Activated naive CD4-positive, alpha-beta T cell treated with Interleukin-2 at 50 U/mL for 16 hours (primary cell): ENCODE measurements around the gene LCNL1.

Experiments
- DNase-seq: peaks from one replicate; pipeline ENCODE4 v3.0.0-alpha.2; 2020

The LCNL1 gene

DNA sequence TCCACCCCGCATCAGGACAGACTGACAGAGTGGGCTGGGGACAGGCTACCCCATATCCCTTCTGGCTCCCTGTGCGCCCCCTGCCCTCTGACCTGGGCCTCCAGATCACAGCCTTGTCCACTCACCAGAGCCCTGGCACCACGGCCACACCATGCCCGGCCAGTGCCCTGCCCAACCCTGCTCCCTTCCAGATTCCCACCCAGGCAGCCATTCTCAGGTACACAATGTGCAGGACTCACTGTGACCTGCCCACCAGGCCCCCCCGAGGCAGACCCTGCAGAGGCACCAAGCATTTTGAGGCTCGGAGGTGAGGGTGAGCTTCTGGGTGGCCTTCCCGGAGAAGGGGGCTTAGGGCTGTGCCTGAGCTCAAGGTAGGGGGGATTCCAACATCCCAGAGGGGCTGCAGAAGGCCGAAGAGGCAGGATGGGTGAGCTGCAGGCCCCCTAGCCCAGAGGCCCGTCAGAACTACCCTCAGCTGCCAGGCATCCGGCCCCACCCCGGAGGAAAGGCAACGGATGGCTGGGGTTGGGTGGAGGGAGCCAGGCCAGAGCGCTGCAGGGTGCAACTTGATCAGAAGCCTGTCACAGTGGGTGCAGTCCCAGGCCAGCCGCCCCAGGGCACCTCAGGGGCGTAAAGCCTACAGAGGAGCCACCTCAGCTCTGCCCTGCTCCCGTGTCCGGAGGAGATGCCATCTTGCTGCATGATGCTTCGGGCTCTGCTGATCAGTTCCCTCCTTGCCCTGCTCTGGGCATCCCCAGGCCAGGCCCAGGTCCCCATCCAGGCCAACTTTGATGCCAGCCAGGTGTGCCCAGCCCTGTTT is at the start of gene LCNL1:
TSS of gene LCNL1 (plus strand) at position 762 of the 820 bp plus-strand sequence. CDS start 594 bp downstream, outside the sequence.
- no peak for DNase-seq

DNA sequence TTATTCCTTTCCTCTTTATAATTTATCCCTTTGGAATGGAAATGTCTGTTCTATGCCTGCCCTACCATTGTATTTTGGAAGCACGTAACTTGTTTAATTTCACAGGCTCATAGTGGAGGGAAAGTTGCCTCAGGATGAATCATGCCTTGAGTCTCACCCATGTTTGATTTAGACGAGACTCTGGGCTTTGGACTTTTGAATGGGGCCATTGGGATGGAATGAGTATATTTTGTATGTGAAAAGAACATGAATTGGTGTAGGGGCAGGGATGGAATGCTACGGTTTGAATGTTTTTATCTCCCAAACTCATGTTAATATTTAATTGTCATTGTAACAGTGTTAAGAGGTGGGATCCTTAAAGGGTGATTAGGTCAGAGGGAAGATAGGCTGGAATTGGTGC is 48.5 kb upstream of the LCNL1 start:
- no peak for DNase-seq

DNA sequence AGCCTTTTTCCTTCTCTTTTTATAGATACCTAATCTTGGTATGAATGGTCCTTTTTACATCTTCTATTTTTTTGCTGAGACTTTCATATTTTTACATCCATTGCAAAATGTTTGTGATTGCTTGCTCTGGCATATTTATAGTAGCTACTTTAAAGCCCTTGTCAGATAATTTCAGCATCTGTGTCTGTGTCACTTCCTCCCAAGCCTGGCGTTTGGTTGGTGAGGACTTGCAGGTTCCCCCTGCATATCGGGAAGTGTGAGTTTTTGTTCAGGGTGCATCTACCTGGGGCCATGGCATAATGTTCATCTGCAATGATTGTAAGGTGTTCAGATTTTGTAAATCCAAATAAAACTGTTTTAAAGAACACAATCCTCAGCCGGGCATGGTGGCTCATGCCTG is 47.1 kb upstream of the LCNL1 start:
- DNase-seq = no peak

DNA sequence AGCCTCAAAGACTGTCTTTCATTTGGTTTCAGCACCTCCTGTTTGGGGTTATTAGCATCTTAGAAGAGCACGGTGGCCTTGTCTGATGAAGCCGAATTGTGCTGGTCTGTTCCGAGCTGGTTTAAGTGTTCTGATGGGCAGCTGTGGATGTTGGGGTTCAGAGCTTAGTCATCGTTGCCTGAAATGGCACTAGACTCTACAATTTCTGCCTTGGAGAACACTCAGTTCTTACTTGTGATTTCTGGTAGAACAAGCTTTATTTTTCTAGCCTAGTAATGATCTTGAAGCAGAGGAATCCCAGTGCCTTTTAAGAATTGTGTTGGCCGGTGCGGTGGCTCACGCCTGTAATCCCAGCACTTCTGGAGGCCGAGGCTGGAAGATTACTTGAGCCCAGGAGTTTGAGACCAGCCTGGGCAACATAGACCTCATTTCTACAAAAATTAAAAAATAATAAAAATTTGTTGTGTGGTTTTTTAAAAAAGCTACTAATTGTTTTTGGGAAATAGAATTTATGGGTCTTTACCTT is 46.1 kb upstream of the LCNL1 start:
- DNase-seq = no peak

DNA sequence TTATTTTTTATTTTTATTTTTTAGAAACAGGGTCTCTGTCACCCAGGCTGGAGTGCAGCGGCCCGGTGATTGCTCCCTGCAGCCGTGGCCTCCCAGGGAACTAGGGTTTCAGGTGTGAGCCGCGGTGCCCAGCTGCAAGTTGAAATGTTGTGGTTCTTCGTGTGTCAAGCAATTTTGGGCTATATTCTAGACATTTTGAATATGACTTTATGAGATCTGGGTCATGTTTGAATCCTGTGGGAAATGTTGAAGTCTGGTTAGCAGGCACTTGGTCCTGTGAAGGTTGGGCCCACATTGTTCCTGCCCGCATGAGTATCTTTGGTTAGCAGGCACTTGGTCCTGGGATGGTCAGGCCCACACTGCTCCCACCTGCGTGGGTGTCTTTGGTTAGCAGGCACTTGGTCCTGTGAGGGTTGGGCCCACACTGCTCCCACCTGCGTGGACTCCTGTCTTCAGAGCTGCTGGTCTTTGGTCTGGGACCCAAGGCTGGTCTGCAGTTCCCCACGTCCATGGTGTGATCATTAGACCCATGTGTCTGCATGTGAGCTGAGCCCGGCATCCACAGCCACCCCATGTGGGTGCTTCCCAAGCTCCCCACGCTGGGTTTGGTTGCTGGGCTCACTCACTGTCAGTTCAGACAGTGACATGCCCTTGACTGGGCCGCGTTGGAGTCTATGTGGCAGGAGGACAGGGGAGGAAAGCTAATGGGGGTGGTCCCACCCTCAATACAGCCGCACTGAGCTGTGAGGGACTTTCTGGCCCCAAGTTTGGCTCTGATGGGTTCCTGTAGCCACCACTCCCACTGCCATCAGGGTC is 45.4 kb upstream of the LCNL1 start:
- no peak for DNase-seq

DNA sequence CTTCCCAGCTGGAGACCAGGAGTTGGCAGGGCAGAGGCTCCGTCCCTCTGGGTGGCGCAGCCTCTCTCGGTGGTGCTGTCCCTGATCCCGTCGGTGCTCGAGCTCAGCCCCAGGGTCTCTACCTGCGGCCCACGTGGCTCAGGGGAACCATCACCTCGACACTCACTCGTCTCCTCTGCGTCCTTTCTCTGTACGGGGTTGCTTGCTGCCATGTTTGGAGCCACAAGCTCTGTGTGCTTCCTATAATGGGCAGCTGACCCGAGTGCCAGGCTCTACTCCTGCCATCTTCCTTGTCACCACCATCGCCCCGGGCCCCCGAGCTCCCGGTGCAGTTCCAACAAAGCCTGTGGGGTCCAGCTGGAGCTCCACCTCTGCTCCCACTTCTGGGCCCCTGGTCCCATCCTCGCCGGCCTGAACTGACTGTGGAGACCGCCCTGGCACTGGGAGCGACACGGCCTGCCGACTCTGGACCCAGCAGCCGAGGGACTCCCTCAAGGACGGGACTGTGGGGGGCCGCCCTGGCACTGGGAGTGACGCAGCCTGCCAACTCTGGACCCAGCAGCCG is 43.3 kb upstream of the LCNL1 start:
- no peak for DNase-seq

DNA sequence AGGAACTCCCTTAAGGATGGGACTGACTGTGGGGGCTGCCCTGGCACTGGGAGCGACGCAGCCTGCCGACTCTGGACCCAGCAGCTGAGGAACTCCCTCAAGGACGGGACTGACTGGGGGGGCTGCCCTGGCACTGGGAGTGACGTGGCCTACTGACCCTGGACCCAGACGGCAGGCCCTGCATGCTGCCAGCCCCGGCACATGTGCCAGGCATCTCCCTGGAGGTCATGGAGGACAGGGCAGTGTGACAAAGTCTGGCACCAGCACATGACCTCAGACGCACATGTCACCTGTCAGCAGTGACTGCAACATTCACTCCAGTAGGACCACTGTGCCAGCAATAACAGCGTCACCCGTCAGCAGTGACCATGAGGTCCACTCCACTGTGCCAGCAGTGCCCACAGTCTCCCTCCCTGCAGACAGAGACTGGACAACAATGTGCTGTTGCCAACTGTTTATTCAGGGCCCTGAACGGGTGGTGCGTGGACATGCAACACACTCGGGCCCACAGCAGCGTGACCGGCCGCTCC is 42.7 kb upstream of the LCNL1 start:
- no peak for DNase-seq

DNA sequence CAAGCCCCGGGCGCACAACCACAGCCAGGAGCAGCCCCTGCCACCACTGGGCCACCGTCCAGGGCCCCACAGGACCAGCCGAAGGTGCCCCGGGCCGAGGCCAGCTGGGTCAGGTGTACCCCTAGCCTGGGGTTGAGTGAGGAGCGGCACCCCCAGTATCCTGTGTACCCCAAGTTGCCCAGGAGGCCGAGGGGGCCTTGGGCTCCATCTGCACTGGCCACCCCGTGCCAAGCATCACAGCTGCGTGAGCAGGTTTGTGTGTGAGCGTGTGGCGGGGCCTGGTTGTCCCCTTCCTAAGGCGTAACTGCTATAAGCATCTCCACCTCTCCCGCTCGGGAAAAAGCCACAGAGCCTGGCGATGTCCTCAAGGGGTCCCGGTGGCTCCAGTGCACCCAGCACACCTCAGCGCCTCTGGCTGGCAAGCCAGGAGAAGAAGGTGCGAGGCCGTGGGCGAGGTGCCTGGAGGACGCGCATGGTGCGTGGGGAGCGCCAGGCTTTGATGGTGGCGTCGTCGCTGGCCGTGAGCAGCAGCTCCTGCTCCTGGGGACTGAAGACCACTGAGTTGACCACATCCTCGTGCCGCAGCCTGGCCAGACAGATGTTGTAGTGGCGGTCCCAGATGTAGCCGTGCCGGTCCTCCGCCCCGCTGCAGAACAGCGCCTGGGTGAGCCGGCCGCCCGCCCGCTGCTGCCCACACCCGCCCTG is 42.1 kb upstream of the LCNL1 start:
- no peak for DNase-seq

DNA sequence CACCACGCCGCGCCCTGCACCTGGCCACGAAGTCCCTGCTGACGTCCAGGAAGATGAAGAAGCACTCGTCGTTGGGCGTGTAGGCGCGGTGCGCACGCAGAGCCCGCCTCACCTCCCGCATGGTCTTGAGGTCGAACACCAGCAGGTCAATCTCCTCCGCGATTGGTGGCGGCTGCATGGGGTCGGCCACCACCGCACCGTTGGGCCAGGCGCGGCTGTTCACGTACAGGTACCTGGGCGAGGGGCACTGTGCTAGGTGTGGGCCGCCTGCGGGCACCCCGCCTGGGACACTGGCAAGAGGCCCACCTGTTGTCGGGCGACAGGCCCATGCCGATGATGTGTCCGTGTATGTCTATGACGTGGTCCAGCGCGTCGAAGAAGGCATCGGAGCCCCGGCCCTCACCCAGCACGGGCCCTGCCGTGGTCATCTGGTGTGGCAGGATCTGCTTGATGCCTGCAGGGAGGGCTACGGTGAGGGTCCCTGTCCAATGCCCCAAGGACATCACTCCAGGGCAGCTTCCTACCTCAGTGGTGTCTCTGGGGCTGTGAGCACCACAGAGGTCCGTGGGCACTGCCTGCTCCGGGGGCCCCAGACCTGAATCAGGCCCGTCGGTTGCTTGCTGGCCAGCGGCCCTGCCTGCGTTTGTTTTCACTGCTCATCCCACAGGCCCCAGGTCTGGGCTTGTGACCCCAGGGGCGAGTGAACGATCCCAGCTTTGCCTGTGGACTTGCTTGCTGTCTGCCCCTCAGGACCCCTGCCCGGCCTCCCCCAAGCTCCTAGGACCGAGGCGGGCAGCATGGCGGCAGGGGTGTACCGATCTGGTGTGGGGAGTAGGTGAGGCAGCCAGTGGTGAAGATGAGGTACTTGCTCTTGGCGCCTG is 41.3 kb upstream of the LCNL1 start:
- DNase-seq = no peak

DNA sequence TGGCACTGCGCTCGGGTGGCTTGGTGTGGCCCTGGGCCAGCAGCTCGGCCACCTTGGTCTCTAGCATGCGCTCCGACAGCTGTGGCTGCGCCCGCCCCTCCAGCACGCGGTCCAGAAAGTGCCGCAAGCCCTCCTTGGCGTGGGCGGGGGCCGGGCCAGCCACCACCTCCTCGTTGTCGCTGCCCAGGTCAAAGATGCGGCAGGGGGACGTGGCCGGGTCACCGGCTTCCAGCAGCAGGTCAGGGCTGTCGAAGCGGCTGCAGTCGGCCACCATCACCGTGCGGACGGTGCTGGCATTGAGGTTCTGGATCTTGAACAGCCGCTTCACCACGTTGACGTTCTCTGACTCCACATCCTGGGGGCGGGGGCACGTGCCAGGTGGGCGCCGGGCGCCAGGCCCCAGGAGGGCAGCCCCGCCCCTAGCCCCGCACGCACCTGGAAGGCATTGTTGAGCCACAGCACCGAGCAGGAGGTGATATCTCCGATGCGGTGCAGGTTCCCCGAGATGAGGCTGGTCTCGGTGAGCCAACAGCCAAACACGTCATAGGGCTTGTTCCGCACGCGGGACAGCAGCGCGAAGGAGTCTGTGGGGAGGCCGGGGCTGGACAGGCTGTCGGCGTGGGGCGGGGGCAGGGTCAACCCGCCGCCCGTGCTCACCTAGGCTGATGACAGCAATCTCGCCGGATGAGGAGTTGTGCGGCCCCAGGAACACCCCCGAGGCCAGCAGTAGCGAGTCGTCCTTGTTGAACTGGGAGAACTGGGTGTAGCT is 40.5 kb upstream of the LCNL1 start:
- no peak for DNase-seq

DNA sequence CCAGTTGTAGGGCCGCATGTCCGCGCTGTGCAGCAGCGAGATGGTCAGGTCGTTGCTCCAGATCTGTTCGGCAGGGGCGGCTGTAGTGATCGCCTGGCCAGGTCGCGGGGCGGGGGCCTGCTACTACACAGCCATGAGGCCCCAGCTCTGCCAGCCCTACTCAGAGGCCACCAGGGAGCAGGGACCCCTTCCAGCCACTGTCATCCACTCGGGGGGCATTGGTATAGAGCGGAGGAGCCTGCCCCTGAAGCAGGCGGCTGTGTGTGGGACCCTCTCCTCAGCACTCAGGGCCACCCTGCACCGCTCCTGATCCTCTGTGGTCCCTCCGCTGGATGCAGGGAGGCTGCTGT is 39.9 kb upstream of the LCNL1 start:
- DNase-seq = no peak

DNA sequence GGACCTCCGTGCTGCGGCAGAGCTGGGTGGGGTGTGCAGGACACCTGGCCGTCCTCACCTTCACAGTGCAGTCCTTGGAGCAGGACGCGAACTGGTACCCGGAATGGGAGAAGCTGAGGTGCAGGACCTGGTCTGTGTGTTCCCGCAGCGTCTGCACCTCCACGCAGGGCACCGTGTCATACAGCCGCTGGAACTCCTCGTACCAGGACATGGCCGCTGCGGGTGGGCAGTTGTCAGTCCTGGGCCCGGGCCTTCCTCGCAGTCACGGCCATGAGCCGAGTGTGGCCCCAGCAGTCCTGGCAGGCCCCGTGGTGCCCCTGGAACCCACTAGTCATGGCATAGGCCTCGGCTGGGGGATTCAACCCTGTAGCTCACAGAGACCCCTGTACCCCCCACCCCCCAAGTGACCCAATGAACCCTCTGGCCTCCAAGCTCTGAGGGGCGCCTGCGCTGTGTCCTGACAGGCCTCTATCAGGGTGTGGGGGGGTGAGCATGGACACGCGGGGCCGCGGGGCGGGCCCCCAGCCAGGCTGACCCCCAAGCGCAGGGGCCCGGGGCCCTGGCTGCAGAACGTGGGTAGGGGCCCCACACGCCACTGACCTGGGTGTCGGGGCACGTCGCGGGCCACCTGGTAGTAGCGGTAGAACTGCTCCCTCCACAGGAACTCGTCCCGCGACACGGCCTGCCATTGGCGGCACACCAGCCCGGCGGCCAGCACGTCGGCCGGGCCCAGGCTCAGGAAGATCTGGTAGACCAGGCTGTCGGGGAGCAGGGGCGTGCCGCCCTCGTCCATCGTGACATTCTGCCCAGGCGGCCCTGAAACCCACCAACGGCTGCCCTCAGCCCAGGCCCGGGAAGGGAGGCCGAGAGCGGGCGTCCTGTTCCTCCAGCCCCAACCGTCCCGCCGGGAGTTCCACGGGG is 39.2 kb upstream of the LCNL1 start:
- DNase-seq = peak; percentile 40

DNA sequence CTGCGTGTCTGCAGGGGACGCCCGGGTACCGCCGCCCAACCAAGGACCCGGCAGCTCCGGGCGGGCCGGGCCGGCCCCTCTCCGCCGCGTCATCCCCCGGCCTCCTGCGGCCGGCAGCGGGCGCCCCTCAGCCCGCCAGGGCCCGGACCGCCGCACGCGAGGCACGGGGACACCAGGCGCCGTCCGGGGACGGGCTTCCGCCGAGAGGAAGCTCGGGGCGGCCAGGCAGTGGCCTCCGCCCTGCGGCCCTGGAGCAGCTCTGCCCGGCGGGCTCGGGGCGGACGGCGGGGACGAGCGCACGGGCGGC is 38.6 kb upstream of the LCNL1 start:
- DNase-seq = no peak

DNA sequence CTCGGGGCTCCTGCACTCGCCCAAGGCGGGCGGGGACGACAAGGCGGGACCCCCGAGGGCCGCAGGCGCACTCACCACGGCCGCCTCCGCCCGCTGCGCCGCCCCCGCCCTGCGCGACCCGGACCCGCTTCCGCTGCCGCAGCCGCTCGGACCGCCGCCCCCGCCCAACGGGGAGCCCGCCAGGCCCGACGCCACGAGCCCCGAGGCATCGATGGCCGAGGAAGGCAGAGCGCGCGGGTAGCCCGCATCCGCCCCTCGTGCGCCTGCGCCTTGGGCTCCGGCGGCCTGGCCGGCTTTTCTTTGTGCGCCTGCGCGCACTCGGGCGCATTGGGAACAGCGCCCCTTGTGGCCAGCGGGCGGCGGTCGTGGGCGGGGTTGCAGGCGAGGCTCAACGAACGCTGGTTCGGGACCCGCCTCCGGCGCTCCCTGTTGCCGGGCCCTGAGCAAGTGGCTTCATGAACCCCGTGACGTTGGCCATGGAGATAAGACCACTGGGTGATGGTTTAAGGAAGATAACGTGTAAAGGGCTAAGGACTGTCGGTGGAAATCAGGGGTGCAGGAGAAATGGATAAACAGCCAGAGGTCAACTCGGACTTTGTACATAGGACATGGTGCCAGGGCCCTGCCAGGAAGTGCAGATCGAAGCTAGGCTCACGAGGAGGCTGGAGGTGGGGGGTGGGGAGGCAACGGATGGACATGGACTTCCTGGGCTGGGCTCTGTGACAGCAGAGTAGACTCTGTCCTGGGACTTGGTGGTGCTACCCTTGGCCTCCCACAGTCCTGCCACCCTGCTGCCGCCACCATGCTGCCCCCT is 38.1 kb upstream of the LCNL1 start, which contains the start of the genes C8G and FBXW5:
TSS of gene C8G (plus strand) at position 725 of the 814 bp plus-strand sequence. CDS start at position 803, 78 bp downstream.
TSS of gene FBXW5 (minus strand) at position 220 of the 814 bp plus-strand sequence. CDS start 655 bp downstream, outside the sequence.
- DNase-seq = peak; percentile 94

DNA sequence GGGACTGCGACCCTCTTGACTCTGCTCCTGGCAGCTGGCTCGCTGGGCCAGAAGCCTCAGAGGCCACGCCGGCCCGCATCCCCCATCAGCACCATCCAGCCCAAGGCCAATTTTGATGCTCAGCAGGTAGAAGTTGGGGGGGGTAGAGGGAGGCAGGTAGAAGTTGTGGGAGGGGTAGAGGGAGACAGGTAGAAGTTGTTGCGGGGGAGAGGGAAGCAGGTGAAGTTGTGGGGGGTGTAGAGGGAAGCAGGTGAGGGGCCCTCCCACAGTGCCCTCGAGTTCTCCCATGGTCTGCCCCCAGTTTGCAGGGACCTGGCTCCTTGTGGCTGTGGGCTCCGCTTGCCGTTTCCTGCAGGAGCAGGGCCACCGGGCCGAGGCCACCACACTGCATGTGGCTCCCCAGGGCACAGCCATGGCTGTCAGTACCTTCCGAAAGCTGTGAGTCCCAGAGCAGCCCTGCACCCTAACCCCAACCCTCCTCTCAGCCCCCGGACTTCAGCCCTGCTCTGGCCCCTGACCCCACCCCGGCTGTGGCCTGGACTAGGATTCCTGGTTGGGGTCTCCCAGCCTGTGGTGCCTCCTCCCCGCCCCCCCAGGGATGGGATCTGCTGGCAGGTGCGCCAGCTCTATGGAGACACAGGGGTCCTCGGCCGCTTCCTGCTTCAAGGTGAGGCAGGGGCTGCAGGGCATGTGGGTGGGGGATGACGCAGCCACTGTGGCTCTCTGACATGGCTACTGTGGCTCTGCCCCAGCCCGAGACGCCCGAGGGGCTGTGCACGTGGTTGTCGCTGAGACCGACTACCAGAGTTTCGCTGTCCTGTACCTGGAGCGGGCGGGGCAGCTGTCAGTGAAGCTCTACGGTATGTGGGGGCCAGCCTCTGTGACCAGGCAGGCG is 37.2 kb upstream of the LCNL1 start:
- no peak for DNase-seq

DNA sequence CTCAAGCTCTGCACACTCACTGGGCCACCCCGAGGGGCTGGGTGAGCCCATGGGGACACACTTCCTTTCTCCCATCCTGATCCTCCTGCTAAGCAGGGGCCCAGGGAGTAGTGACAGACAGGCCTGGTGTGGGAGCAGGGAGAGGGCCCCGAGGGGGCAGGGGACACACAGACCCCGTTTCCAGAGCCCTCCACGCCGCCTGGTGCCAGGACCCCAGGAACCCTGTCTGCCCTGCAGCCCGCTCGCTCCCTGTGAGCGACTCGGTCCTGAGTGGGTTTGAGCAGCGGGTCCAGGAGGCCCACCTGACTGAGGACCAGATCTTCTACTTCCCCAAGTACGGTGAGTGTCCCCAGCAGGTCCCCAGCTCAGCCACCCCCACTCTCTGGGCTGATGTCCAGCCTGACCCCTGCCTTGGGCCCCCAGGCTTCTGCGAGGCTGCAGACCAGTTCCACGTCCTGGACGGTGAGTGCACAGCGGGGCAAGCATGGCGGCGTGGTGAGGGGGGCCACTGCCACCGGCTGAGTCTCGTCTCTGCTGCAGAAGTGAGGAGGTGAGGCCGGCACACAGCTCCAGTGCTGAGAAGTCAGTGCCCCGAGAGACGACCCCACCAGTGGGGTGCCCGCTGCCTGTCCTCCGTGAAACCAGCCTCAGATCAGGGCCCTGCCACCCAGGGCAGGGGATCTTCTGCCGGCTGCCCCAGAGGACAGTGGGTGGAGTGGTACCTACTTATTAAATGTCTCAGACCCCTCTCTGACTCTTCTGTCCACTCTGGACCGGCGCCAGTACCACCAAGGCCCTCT is 36.4 kb upstream of the LCNL1 start:
- no peak for DNase-seq
